HG02623 (cell line): Measurements from ENCODE around the gene GLIS2.

Experiments used
- ATAC-seq: cut with Tn5 transposase; IDR thresholded peaks from one replicate; pipeline ENCODE4 v1.9.1; 2021; ENCODE audit warnings: moderate library complexity; ENCODE audit not compliant: unreplicated experiment

The GLIS2 gene

DNA sequence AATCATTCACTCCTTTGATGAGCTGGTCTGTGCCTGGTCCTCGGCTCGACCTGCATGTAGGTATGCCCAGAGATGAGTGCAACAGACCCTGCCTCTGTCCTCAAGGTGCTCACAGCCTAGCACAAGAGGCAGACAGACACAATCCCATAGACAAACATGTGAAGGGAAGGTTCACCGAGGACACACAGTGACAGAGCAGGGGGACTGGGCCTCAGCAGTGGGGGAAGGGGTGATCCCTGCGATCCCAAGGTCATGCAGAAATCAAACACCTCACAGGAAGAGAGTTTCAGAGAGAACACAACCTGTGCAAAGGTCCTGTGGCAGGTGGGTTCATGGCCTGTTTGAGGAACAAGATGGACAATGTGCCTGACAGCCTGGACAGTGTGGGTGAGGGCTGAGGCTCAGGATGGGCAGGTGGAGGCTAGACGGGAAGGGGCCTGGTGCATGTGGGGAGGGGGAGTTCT, 51.6 kb downstream of the GLIS2 start:
- no peak for ATAC-seq

DNA sequence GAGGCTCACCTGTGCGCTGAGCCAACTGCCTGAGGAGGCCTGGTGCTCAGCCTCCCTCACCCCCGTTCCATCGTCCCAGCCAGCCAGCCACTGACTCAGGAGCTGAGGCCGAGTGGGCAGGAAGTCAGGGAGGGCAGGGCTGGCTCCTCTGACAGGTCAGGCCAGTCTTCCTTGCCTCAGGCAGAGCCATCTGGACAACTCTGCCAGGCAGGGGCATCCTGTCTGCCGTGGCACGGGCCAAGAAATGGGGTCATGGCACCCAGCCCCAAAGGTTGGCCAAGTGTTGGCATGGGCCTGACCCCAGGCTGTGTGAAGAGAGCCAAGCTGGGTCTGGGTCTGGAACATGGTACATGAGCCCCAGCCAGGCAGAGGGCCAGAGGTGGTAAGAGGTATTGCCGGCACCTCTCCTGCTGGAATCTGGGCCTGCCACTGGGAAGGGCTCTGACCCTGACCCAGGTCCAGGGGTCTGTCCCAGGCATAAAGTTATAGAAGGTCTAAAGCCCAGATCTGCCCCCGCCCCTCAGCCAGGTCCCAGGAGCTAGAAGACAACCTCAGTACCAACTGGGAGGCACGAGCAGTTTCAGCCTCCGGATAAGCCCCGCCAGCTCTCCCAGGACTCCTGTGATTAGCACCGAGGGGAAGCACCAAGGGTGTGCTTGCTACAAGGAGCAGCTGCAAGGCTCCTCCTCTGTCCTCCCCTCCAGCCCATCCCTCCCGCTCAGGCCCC, 53.3 kb downstream of the GLIS2 start:
- ATAC-seq: no peak

DNA sequence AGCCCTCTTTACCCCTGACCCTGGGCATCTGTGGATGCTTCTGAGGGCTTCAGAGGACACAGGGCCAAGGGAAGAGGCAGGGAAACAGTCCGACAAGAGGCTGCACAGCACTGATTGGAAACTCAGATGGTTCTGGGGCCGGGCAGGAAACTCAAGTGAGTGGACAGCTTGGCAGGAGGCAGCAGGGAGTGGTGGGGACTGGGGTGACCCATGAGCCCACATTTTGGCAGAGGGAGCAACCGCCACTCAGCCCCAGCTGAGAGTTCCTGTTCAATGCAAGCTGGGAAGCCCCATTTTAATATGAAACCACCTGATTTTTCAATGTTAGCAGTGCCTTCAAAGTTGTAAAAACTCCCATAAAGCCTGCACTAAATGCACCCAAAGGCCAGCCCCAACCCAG, 54.3 kb downstream of the GLIS2 start:
- no peak for ATAC-seq

DNA sequence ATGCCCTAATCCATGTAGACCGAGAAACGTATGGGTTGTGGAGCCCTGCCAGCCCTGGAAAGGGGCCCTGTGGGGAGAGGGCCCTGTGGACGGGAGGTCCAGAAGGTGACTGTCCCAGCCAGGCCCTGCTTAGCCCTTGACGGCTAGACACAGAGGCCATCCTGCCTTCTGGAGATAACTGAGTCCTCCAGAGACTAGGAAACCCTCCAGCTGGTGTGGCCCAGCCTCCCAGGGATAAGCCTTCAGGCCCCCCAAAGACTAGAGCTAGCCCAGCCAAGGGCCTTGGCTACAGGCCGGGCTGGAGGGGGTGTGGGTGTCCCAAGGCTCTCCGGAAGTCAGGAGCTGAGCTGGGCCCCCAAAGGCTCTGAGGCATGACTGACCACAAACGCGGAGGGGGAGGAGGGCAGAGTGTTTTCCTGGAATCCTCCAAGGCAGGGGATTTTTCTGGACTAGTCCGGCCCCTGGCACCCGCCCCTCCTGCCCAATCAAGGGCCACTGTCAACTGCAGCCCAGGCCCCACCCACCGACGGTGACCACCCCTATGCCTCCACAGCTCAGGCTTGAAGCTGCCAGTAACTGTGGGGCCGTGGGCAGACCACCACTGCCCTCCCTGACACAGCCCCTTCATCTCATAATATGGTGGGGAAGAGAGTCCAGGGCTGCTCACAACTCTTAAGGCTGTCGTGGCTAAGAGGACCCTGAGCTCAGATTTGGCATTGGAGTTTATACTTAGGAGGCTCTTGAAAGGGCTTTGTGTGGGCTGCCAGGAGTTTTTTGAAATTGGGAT, 54.9 kb downstream of the GLIS2 start:
- ATAC-seq: no peak

DNA sequence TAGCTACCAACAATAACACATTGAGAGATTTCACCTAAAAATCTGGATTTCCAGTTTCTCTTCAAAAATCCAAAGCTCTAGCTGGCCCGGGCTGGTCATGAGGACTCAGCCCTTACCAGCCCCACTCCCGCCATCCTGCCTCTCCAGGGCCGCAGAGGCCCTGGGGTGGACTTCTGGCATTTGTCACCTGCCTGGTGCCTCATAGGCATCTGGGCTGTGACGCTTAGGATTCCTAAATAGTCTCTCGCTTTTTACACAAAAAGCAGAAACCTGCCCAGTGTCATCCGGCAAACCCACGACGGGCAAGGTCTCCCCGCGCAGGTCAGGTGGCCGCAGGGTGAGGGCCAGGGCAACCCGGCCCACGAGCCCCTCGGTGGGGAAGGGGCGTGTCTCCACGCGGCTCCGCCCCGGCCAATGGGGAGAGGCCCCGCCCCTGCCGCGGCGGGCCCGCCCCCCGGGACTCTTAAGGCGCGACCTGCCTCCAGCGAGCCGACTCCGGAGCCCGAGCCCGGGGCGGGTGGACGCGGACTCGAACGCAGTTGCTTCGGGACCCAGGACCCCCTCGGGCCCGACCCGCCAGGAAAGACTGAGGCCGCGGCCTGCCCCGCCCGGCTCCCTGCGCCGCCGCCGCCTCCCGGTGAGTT, 55.6 kb downstream of the GLIS2 start, which contains the start of gene VASN:
Gene VASN (plus strand): TSS at position 492 of the 644 bp plus-strand sequence. CDS start 9,030 bp downstream, outside the sequence.
- peak; percentile 42 for ATAC-seq

DNA sequence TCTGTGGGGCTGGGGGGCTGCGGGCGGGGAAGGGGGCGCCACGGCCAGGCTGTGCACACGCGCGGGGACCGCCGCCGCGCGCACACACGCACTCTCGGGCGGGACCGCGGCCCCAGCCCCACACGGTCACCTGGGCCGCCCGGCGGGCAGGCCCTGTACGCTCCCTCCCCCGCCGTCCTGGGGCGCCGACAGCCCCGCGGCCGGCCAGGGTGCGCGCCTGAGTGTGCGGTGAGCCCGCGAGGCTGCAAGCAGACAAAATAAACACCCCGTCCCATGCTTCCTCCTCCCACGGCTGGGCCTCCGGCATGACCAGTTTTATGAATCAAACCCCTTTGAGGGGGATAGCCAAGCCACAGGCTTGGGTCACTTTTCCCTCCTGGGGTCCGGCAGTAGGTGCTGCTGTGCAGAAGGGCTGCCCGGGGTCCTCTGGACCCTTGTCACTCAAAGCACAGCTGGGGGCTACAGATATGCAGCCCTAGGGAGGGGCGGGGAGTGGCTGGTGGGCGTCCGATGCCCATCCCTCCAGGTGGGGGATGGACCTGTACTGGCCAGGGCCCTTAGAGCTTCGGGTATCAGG, 56.2 kb downstream of the GLIS2 start:
- peak; percentile 26 for ATAC-seq

DNA sequence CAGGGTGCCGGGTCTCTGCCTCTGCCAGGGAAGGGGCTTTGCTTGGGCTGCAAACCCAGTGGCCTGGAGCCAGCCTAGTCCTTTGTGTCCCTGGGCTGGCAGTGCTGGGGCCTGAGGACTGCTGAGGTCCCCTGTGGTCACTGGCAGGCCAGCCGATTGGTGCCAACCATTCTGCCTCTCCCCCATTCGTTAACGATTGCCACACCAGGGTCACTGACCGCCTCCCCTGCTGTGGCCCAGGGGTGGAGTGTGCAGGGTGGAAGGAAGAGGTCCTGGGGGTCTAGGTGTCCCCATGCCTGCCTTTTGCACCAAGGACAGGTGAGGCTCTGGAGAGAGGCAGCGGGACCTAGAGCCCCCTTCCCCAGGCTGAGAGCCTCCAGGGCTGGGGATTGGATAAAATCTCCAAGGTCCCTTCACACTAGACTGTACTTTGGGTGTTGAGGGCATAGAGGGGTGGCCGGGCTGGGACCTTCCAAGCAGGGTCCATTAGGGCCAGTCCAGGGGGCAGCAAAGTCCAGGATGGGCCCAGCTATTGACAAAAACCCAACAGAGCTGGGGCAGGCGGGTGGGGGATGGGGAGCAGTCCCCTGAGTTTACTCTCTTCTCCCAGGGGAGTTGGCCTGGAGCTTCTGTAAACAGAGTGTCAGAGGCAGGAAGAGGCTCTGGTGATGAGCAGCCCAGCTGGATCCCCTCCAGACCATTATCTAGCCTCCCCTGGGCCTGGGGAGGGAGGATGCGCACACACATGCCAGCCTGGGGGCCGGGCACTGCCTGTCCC, 56.9 kb downstream of the GLIS2 start:
- no peak for ATAC-seq

DNA sequence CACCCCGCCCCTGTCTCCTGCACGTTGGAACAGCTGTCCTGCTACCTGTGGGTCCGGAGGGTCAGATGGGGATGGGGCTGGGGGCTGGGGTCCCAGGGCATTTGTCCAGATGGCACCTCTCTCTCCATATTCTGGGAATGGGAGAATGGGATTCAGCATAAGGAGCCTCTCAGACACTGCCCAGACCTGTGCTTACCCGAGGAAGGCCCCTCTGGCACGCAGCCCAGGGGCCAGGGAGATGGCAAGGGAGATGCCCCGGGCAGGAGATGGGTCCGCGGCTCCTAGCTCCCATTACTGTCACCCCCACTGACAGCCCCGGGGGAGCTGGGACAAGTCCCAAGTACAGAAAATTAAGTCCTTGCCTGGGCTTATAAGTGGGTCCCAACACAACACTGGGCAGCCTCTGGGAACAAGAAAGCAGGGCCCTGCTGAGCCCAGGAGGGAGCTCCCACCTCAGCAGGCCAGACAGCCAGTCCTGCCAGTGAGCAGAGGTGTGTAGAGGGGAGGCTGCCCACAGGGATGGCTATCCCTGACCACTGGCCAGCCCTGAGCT, 57.6 kb downstream of the GLIS2 start:
- ATAC-seq: no peak

DNA sequence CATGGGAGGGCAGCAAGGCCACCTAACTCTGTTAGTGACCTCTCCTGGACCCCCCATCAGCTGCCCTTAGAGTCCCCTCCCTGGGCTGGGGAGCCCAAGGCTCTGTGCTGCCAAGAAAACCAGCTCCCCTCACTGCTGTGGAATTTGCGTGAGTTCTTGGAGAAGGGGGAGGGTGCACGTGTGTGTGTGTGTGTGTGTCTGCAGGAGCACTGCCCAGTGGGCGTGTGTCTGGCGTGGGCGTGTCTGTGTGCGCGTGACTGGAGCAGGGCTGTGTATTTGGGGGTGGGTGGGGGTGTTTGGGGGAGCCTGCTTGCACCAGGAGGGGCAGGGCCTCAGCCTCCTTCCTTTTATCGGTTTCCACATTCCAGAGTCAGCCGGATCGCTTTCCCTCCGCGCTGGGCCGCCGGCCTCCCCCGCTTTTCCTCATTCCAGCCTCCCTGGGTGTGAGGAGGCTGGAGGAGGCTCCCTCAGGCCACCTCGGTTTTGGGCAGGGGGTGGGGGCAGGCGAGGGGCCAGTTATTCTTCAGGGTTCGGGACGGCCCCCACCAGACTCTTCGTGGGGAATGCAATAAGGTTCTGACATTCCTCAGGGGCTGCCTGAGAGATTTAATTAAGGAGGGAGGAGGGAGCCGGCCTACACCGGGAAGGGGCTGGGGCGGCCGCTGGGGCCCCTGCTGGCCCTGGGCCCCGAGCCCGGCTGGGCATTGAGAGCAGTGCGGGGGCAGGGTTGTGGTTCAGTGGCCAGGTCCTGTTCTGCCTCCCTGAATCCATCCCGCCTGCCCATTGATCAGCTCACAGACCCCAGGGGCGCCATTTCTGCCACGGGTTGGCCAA, 58.3 kb downstream of the GLIS2 start:
- ATAC-seq: no peak

DNA sequence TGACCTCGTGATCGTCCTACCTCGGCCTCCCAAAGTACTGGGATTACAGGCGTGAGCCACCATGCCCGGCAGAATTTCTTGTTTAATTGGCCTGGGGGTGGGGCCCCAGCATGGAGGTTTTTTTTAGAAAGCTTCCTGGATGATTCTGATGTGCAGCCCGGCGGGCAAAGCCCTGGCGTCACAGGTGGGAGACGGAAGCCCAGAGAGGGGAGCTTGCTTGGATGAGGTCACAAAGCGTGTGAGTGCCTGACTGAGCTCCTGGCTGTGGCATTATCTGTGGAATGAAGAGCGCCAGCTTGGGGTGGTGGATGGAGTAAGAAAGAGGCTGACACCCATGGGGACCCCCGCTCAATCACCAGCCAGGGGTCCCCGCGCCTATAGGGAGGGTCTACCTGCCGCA, 59.9 kb downstream of the GLIS2 start:
- ATAC-seq: no peak

DNA sequence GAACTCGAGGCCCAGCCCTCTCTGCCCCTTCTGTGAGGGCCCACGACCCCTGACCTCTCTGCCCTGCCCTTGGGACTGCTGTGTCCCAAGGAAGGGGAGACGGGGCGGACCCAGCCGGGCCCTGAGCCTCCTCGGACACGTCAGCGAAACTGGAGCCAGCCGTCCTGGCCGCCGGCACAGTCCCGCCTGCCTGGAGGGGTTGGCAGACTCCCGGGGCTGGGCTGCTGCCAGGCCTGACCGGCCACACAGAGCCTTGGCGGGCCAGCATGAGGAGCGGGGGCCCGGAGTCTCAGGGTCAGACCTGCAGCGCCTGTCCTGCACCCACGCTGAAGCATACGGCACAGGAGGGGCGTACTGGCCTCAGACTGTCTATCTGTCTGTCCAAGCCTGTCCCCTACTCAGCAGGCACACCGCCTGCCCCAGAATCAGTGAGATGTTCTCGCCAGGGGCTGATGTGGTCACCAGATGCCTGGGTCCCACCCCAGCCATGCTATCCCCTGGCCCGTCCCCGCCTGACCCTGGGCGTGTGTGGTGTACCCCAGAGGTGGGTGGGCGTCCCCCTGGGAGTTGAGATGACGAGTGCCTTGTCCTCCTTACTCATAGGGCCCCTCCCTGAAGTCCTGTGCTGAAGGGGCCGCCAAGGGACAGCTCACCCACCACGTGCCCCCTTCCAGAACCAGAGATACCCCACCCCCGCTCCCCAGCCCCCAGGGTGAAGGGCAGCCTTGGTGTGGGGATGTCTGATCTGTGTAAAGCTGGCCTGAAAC, 60.4 kb downstream of the GLIS2 start:
- no peak for ATAC-seq

DNA sequence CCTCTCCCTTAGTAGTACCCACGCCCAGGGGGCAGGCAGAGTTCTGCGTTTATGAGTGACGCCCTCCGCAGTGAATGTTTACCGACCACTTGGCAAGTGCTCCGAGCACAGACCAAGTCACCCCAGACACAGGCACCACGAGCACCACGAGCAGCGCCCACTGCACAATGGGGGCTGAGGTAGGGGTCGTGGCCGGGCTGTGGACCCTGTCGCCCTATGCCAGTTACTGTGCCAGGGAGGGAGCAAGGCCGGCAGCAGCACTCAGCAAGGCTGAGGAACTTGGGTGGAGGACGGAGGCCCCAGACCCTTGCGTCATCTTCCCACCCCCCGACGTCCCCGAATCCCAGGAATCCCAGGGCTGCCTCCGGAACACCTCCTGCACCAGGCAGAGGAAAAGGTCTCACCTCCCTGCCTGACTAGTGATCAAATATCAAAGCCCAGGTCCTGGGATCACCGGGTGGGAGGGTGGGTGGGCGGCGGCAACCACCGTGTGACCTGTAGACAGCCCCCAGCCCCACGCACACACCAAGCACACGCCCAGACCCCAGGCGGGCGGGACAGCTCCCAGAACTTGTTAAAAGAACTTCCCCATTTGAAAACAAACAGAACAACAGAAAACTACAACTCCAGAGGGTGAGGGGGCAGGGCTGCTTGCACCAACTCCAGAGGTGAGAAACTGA, 61.2 kb downstream of the GLIS2 start:
- ATAC-seq: no peak

DNA sequence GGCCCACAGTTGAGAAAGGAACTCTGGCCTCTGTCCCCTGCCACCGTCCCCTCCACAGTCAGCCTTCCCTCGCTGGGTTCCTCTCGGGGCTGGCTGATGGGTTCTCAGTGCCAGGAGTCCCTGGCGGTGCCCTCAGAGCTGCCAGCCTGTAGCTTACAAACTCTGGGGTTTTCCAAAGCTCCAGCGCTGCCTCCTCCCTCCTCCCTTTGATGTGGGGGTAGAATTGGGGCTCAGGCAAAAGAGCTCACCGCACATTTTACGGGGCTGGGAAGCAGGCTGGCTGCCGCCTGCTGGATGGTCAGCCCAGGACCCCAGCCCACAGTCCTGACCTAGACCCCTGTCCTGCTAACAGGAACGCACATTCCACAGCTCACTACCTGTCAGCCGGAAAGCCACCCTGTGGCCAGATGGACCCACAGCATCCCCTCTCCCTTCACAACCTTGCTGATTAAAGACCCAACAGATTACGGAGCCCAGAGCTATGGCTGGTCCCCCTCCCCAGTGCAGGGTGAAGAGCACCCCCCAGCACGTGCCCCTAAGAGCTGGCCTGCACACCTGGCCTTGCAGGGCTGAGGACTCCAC, 61.8 kb downstream of the GLIS2 start:
- ATAC-seq: no peak

DNA sequence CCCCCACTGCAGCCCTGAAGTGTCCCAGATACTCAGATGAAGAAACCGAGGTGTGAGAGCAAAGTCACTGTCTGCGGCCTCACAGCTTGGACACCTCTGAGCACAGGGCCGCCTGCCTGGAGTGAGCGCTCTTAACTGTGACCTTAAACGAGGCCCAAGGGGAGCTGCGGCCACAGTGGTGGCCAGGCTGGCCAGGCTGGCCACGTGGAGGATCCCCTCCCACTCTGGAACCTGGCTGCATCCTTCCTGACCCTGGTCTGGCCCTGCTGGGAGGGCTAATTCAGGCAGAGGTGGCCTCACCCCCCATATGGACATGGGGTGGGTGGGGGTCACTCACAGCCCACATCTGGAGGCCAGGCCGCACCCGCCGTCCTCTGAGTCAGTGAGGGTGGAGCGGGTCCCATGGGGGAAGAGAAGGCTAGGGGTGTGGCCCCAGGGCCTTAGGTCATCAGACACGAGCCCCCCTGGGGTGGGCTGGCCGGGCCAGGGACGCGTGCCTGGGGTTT, 62.3 kb downstream of the GLIS2 start:
- ATAC-seq: no peak

DNA sequence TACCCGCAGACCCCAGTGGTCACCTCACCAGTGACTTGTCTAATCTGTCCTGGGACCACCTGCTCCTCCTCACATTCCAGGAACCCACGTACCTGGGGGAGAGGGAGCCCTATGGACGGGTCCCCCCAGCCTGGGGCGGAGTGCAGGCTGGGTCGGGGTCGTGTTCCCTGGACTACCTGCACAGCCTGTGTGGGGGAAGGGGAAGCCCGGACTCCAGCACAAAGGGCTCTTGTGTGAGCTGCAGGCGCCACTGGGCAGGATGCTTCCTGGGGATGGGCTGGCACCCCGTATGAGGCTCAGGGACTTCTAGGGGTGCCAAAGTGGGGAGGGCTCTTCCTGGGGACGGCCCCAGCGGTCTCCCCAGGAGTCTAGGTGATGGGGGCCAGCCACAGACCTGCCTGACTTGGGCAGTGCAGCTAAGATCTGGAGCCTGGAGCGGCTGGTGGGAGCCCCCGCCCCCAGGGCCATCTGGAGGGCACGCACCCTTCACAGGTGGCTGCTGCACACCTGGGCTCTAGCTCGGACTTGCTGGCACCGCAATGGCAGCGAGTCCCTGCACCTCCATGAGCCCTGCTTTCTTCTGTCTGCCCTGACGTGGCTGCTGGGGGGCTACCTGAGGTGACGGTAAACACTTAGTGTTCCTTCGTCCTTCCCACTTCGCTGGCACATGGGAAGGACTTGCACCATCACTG, 63.3 kb downstream of the GLIS2 start:
- ATAC-seq: no peak

DNA sequence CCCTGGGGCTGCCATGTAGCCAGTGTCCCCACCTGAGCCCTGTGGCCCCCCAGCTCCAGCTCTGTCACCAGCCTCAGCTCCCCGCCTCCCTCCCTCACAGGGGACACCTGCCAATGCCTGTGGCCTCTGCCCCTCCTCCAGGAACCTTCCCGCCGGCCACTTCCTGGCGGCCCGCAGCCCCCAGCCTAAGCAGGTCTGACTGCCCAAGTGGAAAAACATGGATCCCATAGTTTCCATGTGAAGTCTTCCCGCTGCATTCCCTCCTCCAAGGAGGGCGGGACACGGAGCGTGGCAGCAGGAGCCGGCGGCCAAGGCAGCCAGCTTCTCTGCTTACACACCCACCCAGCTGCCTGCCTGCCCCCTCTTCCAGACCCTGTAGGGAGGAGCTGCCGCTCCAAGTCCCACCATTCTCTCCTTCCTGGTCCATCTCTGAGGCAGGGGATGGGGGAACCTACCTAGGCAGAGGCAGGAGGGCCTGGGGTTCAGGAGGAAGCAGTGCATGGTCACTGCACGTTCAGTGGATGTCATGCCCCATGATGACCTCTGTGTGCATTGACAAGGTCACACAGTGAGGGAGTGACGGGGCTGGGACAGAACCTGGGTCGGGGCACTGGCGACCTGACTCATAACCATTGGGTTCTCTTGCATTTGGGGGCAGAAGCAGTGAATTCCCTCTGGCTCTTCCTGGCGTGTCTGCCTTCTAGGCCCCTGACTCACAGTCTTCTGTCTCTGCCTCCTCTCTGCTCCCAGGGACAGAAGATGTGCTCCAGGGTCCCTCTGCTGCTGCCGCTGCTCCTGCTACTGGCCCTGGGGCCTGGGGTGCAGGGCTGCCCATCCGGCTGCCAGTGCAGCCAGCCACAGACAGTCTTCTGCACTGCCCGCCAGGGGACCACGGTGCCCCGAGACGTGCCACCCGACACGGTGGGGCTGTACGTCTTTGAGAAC, 64.5 kb downstream of the GLIS2 start:
- no peak for ATAC-seq
